ENCODE data around the gene RNF13. TPM values are rescaled to one million over a fixed set of nuclear protein-coding genes. Genes with fewer than 3 reads are reported as not detected.

RNF13 gene
- total RNA-seq, 2 donors from 2014 or later = 21.3 to 32.7 TPM

DNA sequence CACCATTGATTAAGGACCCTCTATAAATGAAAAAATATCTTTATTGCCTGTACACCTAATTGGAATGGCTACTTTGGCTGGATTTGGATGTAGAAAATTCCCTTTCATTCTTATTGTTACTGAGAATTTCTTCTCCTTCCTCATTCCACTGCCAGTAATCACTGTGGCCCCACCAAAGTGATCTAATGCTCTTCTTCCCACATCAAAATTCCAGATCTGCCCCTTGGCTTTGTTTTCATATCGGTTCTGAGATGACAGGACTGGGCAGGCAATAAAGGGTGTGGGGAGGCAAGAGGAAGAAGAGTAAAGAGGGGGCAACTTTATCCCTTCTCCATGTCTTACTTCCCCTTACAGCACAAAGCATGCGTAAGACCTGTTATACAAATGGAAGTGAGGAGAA is 22.7 kb upstream of the RNF13 start:
- TF ChIP-seq, protein P1, sequence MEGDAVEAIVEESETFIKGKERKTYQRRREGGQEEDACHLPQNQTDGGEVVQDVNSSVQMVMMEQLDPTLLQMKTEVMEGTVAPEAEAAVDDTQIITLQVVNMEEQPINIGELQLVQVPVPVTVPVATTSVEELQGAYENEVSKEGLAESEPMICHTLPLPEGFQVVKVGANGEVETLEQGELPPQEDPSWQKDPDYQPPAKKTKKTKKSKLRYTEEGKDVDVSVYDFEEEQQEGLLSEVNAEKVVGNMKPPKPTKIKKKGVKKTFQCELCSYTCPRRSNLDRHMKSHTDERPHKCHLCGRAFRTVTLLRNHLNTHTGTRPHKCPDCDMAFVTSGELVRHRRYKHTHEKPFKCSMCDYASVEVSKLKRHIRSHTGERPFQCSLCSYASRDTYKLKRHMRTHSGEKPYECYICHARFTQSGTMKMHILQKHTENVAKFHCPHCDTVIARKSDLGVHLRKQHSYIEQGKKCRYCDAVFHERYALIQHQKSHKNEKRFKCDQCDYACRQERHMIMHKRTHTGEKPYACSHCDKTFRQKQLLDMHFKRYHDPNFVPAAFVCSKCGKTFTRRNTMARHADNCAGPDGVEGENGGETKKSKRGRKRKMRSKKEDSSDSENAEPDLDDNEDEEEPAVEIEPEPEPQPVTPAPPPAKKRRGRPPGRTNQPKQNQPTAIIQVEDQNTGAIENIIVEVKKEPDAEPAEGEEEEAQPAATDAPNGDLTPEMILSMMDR (conservative IDR thresholded peaks at IDR 0.05) = no peak
- H3K27me3 Mint-ChIP-seq (ENCODE audit: insufficient read depth) = peaks cover 5% of the 10 kb centered on the region
- H3K27me3 ChIP-seq (ENCODE audit: control insufficient read depth, insufficient read depth, low read length, poor library complexity, severe bottlenecking) = no peaks in the 10 kb centered on the region
- H3K36me3 Mint-ChIP-seq (ENCODE audit: low read depth) = no peaks in the 10 kb centered on the region
- no peaks in the 10 kb centered on the region for H3K4me1 Mint-ChIP-seq
- DNase-seq = no peak
- H3K9ac ChIP-seq (ENCODE audit: extremely low read depth, low read length, poor library complexity, severe bottlenecking) = no peak overlapping the region
- no peak overlapping the region for H3K27ac ChIP-seq (ENCODE audit: low read depth, low read length)
- H3K9me3 ChIP-seq (ENCODE audit: control insufficient read depth, low read length) = no peaks in the 10 kb centered on the region
- no peak overlapping the region for H3K4me3 Mint-ChIP-seq
- WGBS, 2 experiments (ENCODE audit: insufficient coverage in 1 of 2, insufficient read length in 1 of 2) = 100% methylated on average over 2 of the region's 2 CpGs; no CpG with 5 or more reads in 1 of the 2 experiments
- no peaks in the 10 kb centered on the region for H3K36me3 ChIP-seq (ENCODE audit: control insufficient read depth, insufficient read depth, low read length)
- no peaks in the 10 kb centered on the region for H3K4me1 ChIP-seq (ENCODE audit: control insufficient read depth, insufficient read depth, low read length)
- H3K9me3 Mint-ChIP-seq = no peaks in the 10 kb centered on the region
- no peak overlapping the region for H3K4me3 ChIP-seq (ENCODE audit: low read length)
- H3K27ac Mint-ChIP-seq = no peak overlapping the region

DNA sequence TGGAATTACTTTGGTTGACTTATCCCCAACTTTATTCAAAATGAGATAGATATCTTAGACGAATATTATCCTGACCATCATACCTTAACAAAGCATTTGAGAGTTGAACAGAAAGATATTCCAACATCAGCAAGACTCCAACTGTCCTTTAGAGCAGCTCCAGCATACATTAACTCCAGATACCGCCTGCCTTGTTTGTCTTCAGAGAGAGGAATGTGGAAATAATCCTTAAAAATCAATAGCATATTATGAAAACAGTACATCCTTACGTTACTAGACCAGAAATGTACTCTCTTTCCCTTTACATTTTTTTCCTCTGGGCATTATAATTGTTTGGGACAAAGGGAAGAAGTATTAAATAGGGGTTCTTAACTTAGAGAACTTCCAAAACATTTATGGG is 22.3 kb upstream of the RNF13 start:
- no peaks in the 10 kb centered on the region for H3K9me3 Mint-ChIP-seq
- TF ChIP-seq, protein P1 (conservative IDR thresholded peaks at IDR 0.05) = no peak
- H3K36me3 ChIP-seq (ENCODE audit: control insufficient read depth, insufficient read depth, low read length) = no peaks in the 10 kb centered on the region
- H3K4me1 ChIP-seq (ENCODE audit: control insufficient read depth, insufficient read depth, low read length) = no peaks in the 10 kb centered on the region
- H3K4me3 Mint-ChIP-seq = no peak overlapping the region
- peaks cover 5% of the 10 kb centered on the region for H3K27me3 Mint-ChIP-seq (ENCODE audit: insufficient read depth)
- 71% methylated on average over 2 of the region's 3 CpGs; no CpG with 5 or more reads in 1 of the 2 experiments for WGBS, 2 experiments (ENCODE audit: insufficient coverage in 1 of 2, insufficient read length in 1 of 2)
- H3K4me3 ChIP-seq (ENCODE audit: low read length) = no peak overlapping the region
- no peak for DNase-seq
- H3K9ac ChIP-seq (ENCODE audit: extremely low read depth, low read length, poor library complexity, severe bottlenecking) = no peak overlapping the region
- H3K4me1 Mint-ChIP-seq = no peaks in the 10 kb centered on the region
- no peak overlapping the region for H3K27ac Mint-ChIP-seq
- no peaks in the 10 kb centered on the region for H3K27me3 ChIP-seq (ENCODE audit: control insufficient read depth, insufficient read depth, low read length, poor library complexity, severe bottlenecking)
- no peaks in the 10 kb centered on the region for H3K9me3 ChIP-seq (ENCODE audit: control insufficient read depth, low read length)
- no peaks in the 10 kb centered on the region for H3K36me3 Mint-ChIP-seq (ENCODE audit: low read depth)
- no peak overlapping the region for H3K27ac ChIP-seq (ENCODE audit: low read depth, low read length)

DNA sequence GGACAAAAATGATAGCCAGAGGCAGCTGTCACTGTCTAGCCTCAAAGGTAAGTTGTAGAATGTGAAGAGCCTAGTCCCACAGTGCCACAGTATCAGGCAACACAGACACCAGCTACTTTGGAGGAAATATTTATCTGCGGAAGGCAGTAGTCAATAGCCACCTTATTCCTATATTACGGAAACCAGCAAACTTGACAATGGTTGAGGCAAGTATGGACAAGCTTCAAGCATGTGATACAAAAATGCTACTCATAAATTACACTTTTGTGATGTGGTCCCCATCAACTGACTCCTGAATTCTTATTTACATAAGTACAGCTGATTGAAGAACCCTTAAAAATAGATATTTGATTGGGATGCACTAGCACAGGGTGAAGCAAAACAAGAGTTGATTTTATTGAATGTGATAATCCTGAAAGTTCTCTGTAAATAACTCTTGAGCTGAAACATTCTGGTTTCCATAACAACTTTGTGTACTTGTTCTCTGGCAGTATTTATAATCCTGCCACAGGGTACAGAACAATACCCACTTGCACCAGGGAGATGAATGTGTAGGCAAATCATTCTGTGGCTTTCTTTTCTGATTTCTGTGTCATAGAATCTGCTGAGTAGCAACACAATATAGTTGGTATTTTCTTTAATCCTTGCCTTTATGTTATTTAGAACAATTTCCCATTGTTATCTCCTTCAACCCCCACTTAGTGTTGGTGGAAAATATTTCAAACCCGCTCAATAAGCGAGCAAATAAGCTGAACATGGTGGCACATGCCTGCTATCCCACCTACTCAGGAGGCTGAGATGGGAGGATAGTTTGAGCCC is 20.4 kb upstream of the RNF13 start, which contains the start of gene ANKUB1:
TSS of gene ANKUB1 (minus strand) at position 103 of the 819 bp plus-strand sequence. CDS start 188 bp downstream, outside the sequence.
- Mint-ChIP-seq H3K36me3 (ENCODE audit: low read depth) (no peaks in the 10 kb centered on the region), H3K4me3 (no peak within 1 kb of the TSS), H3K4me1 (no peaks in the 10 kb centered on the region), H3K9me3 (no peaks in the 10 kb centered on the region), H3K27ac (no peak within 1 kb of the TSS), H3K27me3 (ENCODE audit: insufficient read depth) (peaks cover 5% of the 10 kb centered on the region)
- TF ChIP-seq, protein P1 (conservative IDR thresholded peaks at IDR 0.05) = no peak
- WGBS, 2 experiments (ENCODE audit: insufficient coverage in 1 of 2, insufficient read length in 1 of 2) = 93 to 100% methylated on average over 1 to 4 of the region's 4 CpGs
- Histone ChIP-seq H3K27me3 (ENCODE audit: control insufficient read depth, insufficient read depth, low read length, poor library complexity, severe bottlenecking) (no peaks in the 10 kb centered on the region), H3K27ac (ENCODE audit: low read depth, low read length) (no peak within 1 kb of the TSS), H3K9me3 (ENCODE audit: control insufficient read depth, low read length) (no peaks in the 10 kb centered on the region), H3K36me3 (ENCODE audit: control insufficient read depth, insufficient read depth, low read length) (no peaks in the 10 kb centered on the region), H3K4me3 (ENCODE audit: low read length) (no peak within 1 kb of the TSS), H3K4me1 (ENCODE audit: control insufficient read depth, insufficient read depth, low read length) (no peaks in the 10 kb centered on the region), H3K9ac (ENCODE audit: extremely low read depth, low read length, poor library complexity, severe bottlenecking) (no peak within 1 kb of the TSS)
- DNase-seq = no peak
